Progenitor cell of endocrine pancreas (in vitro differentiated cells): ENCODE measurements around the gene TMEM100. TPM values are rescaled to one million over a fixed set of nuclear protein-coding genes. Genes with fewer than 3 reads are reported as not detected.

Experiments used
- DNase-seq: peaks from one replicate; pipeline ENCODE4 v3.0.0; 2021; ENCODE audit warnings: low spot score; ENCODE audit not compliant: unreplicated experiment
- H3K27ac Mint-ChIP-seq: 2 replicates; pipeline ENCODE4 v1.8.0; 2021; ENCODE audit warnings: mild to moderate bottlenecking, moderate library complexity, mixed read lengths
- H3K27me3 Mint-ChIP-seq: 2 replicates; pipeline ENCODE4 v1.8.0; 2021; ENCODE audit warnings: mixed read lengths
- H3K36me3 Mint-ChIP-seq: 2 replicates; pipeline ENCODE4 v1.8.0; 2022; ENCODE audit warnings: mixed read lengths; ENCODE audit not compliant: insufficient read depth
- H3K4me1 Mint-ChIP-seq: 2 replicates; pipeline ENCODE4 v1.8.0; 2021; ENCODE audit warnings: low read depth, mixed read lengths
- H3K4me3 Mint-ChIP-seq: 2 replicates; pipeline ENCODE4 v1.8.0; 2021; ENCODE audit warnings: low read depth, mild to moderate bottlenecking, moderate library complexity, mixed read lengths
- H3K9me3 Mint-ChIP-seq: 2 replicates; pipeline ENCODE4 v1.8.0; 2021; ENCODE audit warnings: low read depth, mixed read lengths
- total RNA-seq: library from RNA; stranded (reverse); gene quantifications from 2 replicates; pipeline ENCODE4 v1.2.1, GENCODE V29; 2021
- TF ChIP-seq, protein P1 (sequence below): fragments of 200-600 bp; sonication (generic); IDR thresholded peaks from one replicate; pipeline ENCODE4 v1.5.0; 2021; ENCODE audit warnings: antibody characterized with exemption, mild to moderate bottlenecking; ENCODE audit not compliant: unreplicated experiment

Gene TMEM100
- total RNA-seq, 1 donor from 2014 or later = 1.1 TPM

- Mint-ChIP-seq H3K9me3 (peaks cover 11% of the 10 kb centered on the region), H3K4me1 (no peaks in the 10 kb centered on the region), H3K27me3 (no peaks in the 10 kb centered on the region), H3K27ac (no peak overlapping the region), H3K36me3 (no peaks in the 10 kb centered on the region), H3K4me3 (no peak overlapping the region)
- TF ChIP-seq, protein P1, sequence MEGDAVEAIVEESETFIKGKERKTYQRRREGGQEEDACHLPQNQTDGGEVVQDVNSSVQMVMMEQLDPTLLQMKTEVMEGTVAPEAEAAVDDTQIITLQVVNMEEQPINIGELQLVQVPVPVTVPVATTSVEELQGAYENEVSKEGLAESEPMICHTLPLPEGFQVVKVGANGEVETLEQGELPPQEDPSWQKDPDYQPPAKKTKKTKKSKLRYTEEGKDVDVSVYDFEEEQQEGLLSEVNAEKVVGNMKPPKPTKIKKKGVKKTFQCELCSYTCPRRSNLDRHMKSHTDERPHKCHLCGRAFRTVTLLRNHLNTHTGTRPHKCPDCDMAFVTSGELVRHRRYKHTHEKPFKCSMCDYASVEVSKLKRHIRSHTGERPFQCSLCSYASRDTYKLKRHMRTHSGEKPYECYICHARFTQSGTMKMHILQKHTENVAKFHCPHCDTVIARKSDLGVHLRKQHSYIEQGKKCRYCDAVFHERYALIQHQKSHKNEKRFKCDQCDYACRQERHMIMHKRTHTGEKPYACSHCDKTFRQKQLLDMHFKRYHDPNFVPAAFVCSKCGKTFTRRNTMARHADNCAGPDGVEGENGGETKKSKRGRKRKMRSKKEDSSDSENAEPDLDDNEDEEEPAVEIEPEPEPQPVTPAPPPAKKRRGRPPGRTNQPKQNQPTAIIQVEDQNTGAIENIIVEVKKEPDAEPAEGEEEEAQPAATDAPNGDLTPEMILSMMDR = no peak
- DNase-seq = no peak
Measured at GRCh38 chr17:55690105-55690508, 32.6 kb downstream of the TMEM100 start.

DNA sequence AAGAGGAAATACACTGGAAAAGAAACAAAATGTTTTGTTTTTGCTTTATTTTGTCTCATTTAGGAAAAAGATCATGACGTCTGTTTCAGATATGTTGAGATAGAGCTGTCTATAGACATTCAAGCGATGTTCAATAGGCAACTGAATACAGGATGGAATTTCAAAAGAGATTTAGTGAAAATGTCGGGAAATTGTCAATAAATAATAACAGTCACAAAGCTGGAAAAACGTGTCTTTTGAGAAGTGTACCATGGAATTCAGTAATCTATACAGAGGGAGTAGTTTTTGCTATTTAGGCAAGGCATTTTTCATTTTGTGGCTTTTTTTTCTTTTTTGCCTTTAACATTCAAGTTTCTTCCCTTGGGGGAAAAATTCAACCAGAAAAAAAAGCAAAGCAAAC is 33.0 kb downstream of the TMEM100 start:
- Mint-ChIP-seq H3K4me3 (no peak overlapping the region), H3K27ac (no peak overlapping the region), H3K36me3 (no peaks in the 10 kb centered on the region), H3K27me3 (peaks cover 4% of the 10 kb centered on the region), H3K4me1 (no peaks in the 10 kb centered on the region), H3K9me3 (peaks cover 11% of the 10 kb centered on the region)
- TF ChIP-seq, protein P1 = no peak
- DNase-seq = no peak

GRCh38 chr17:55688057-55688456 is 34.6 kb downstream of the TMEM100 start:
- Mint-ChIP-seq H3K27ac (no peak overlapping the region), H3K9me3 (peaks cover 11% of the 10 kb centered on the region), H3K36me3 (no peaks in the 10 kb centered on the region), H3K4me1 (no peaks in the 10 kb centered on the region), H3K27me3 (peaks cover 6% of the 10 kb centered on the region), H3K4me3 (no peak overlapping the region)
- no peak for DNase-seq
- TF ChIP-seq, protein P1 = no peak

- no peaks in the 10 kb centered on the region for H3K4me1 Mint-ChIP-seq
- peaks cover 11% of the 10 kb centered on the region for H3K9me3 Mint-ChIP-seq
- peaks cover 6% of the 10 kb centered on the region for H3K27me3 Mint-ChIP-seq
- H3K36me3 Mint-ChIP-seq = no peaks in the 10 kb centered on the region
- no peak overlapping the region for H3K27ac Mint-ChIP-seq
- TF ChIP-seq, protein P1 = no peak
- no peak overlapping the region for H3K4me3 Mint-ChIP-seq
- no peak for DNase-seq
Measured at GRCh38 chr17:55687037-55687436, 35.6 kb downstream of the TMEM100 start.

DNA sequence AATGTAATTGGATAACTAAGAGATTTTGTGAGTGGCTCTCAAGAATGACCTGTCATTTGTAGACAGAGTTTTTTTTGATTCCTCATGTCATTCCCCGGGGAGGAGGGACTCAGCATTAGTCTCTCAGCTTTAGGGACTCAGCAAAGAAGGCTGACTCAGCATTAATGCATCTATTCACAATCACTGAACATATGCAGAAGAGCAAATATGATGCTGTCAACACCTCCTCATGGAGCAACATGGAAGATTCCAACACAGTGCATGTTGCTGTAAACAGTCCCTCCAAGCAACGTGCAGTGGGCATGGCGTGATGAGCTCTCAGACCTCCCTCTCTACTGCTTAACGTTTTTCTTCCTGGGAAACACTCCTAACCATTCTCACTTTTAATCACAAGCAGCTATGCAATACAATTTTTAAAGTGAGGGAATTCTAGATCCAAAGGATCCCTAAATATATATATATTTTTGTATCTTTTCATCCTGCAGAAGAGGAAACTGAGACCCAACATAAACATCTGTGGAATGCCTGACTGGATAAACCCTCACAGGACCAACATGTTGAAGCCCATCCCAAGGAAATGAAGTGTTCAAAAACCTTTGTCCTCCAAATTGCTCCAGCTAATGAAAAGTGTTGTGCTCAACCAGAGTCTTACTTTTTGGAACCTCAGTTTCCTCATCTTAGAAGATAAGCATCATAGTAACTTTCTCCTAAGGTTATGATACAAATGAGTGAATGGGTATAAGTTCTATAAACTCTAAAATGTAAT is 38.9 kb downstream of the TMEM100 start:
- H3K4me1 Mint-ChIP-seq = no peaks in the 10 kb centered on the region
- TF ChIP-seq, protein P1 = no peak
- H3K36me3 Mint-ChIP-seq = no peaks in the 10 kb centered on the region
- H3K9me3 Mint-ChIP-seq = peaks cover 11% of the 10 kb centered on the region
- no peak overlapping the region for H3K27ac Mint-ChIP-seq
- DNase-seq = no peak
- H3K4me3 Mint-ChIP-seq = no peak overlapping the region
- peaks cover 6% of the 10 kb centered on the region for H3K27me3 Mint-ChIP-seq
